Limb (tissue), 2 donors: ENCODE data around the gene MIB2.
"Not testable (repeated sequence)": the region's sequence is repeated elsewhere in the genome, so short reads cannot be mapped to it uniquely, and the experiment has no call there.

Source experiments
- DNase-seq, 2 donors: peaks; one replicate each; pipeline ENCODE4 v3.0.0-alpha.2; 2016; ENCODE audit errors: extremely low spot score in 2 of 2

Gene MIB2

GRCh38 chr1:1646326-1646725 is 31.0 kb downstream of the MIB2 start:
- DNase-seq, result not testable (repeated sequence)

DNA sequence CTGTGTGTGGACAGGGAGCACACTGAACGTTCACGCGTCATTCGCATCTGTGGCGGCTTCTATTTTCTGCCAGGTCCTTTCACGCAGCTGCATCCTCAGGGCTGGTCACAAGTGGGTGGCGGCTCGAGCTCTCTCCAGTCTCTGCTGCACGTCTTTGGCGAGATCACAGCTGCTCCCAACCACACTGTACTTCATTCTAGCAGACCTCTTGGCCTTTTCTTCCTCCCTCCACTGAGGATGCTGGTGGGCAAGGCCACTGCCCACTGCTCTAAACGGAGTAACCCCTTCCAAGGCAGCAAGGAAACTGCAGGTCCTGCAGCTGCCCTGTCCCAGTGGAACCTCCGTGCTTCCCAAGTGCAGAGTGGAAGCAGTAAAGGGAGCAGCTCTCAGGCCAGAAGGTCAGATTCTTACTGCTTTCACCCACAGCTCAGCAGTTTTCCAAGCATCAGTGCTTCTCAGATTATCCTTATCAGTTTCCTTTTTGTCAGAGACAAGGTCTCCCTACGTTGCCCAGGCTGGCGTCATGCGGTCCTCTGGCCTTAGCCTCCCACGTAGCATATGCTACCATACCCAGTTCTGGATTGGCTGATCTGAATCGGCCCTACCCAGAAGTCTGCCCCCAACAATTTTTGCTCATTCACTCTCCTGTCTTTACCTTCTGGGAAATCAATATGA is 32.4 kb downstream of the MIB2 start:
- DNase-seq, result not testable (repeated sequence)

- DNase-seq, result not testable (repeated sequence)
These were observed 33.0 kb downstream of the MIB2 start for GRCh38 chr1:1648265-1648664.

DNA sequence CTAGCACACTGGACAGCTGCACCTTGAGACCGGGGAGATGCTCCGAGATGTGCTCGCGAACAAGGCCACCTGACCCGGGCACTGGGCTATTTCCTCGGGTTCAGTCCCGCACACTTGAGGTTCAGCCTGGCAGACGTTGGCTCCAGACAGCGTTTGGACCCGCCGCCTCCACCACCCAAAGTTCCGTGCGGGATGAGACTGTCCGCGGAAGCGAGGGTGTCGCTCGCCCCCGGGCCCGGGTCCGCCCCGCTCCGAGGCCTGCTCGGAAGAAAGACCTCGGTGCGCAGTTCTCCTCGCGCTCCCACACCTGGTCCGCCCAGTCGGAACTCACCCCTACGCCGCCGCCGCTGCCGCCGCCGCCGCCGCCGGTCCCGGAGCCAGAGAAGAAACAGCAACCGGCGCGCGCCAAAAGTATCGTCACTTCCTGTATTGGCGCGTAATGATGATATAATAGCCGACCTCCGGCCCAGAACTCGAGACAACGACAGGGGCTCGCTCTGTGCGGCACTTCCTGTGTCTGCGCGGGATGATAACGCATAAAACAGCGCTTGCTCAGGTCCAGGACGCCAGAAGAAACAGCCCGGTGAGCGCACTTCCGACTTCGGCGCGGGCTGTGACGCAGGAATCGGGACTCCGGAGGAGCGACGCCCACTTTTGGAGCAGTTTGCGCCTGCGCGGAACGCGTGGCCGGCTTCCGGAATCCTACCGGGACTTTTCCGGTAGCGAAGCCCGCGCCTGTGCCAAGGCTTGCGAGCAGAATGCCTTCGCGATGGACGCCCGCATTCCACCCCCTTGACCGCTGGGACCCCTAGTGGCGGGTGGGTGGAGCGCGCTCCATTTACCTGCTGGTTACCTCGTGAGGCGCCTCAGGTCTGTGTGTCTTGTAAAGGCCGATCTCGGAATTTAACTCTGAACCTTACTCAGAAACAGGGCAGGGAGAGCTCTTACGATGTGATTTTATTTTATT is 43.6 kb downstream of the MIB2 start, which contains the start of gene CDK11B:
Gene CDK11B (minus strand): TSS at position 422 of the 967 bp plus-strand sequence. CDS start 1,519 bp downstream, outside the sequence.
- peak; percentile 94 to 98 for DNase-seq

GRCh38 chr1:1662392-1662791 is 47.1 kb downstream of the MIB2 start:
- DNase-seq, result not testable (repeated sequence)

DNA sequence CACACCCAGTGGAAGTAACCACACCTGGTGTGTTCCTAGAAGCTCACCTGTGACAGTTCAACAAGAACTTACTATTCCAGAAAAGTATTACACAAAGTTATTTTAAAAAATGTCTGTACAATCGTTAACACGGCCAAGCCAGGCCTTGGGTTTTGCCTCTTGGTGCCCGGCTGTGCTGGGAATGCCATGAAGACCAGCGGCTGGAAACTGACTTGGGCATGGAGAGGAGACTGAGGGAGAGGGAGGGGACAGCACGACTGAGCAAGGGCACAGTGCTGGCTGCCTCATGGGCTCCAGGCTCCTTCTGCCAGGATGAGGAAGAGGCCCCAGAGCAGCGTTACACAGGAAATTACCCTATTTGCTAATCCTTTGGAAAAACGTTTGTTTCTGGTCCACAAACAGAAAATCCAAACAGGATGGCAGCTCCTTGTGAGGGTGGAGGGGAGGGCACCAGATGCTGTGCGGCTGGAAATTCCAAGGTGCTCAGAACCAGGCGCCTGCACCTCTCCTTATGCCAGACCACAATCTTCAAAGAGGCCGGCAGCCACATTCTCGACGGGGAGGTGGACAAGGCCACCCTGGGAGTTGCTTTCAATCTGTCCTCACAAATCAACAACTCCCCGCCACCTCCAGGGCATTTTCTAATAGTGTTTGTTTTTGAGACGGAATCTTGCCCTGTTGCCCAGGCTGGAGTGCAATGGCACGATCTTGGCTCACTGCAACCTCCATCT is 47.7 kb downstream of the MIB2 start:
- not testable (repeated sequence) for DNase-seq

DNA sequence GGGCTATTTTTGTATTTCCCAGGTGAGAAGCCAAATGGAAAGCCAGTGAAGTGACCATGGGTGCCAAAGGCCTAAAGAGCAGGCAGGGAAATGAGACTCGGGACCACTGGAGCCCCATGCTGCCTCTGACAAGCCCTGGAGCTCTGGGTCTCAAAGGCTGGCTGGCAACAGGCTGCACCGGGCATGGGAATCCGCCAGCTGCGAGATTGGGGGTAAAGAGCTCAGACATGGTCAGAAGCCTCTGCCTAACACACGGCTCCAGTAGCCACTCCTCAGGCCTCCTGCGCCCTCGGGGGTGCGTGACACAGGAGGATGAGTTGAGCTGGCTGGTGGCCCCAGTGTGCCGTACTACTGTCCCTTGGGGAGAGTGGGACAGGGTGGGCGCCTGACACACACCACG is 49.0 kb downstream of the MIB2 start:
- not testable (repeated sequence) for DNase-seq

GRCh38 chr1:1664941-1665814 is 49.9 kb downstream of the MIB2 start:
- no peak for DNase-seq

- DNase-seq, result no peak
These were observed 50.5 kb downstream of the MIB2 start for GRCh38 chr1:1665815-1666251.

DNA sequence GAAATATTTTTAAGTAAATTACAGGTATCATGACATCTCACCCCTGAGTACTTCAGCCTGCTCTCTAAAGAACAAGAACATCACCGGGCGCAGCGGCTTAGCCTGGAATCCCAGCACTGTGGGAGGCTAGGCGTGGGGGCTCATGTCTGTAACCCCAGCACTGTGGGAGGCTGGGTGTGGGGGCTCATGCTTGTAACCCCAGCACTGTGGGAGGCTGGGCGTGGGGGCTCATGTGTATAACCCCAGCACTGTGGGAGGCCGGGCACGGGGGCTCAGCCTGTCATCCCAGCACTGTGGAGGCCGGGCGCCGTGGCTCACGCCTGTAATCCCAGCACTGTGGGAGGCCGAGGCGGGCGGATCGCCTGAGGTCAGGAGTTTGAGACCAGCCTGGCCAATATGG is 51.2 kb downstream of the MIB2 start:
- no peak for DNase-seq

DNA sequence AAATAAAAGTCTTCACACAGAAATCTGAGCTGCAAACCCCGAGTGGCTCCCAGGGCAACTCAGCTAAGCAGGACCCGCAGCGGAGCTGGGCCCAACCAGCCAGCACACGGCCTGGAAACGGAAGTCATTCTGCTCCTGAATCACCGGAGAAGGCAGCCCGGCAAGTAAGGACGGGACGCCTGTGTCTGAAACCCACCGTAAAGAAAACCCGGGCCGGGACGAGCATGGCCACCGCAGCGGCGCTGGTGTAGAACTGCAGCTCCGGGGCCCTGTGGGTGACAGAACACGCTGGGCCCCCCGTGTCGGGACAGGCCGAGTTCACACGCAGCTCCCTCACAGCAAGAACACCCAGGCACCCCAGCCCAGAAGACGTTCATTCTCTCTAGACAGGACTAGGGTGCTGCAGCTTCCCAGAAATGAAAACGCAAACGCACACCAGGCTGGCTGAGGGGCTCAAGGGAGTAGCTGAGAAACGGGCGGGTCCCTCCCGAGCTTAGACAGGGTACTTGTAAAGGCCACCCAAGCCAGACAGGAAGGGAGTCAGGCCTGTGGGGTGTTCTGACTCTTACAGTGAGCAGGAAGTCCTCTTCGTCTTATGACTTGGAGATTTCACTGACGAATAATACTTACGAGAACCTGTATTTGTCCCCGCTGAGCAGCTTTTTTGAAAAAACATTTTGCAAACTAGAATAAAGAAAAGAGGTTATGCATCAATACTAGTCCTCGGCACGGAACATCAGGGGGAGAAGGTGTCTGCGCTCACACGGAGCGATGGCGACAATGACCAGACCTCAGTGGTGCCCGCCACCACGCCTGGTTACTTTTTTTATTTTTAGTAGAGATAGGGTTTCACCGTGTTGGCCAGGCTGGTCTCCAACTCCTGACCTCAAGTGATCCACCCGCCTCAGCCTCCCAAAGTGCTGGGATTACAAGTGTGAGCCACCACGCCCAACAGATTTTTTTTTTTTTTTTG is 54.5 kb downstream of the MIB2 start:
- no peak for DNase-seq

GRCh38 chr1:1670866-1671265 is 55.6 kb downstream of the MIB2 start:
- DNase-seq, result no peak

DNA sequence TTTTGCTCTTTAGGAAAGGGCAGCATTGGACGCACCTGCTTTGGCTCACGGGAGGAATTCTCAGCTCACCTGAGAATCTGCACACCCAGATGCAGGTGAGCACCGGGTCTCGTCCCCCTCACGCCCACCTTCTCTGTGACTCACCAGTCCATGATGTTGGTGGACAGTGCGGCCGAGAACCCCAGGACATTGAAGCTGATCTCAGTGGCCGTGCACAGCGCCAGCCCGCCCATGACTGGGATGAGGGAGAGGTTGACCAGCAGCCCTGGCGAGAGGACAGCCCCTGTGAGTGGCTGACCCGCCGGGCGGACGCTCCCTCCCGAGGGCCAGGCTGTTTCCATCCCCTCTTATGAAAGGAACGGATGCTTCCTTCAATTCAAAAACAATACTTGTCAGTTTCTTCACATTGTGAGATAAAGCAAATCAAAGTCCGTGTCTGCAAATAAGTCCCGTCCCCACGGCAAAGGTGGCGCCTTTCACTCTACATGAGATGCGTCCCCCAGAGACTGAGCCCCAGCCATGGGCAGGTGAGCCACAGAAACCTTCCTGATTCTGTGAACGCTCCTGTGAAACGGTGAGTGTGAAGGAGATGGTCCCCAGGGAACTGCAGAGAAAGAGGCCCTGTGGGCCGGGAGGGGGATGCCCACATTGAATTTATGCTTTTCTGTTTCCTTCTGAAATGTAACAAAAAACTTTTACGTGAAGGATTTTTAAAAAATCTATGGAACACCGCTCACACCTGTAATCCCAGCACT is 56.2 kb downstream of the MIB2 start:
- DNase-seq, result no peak

DNA sequence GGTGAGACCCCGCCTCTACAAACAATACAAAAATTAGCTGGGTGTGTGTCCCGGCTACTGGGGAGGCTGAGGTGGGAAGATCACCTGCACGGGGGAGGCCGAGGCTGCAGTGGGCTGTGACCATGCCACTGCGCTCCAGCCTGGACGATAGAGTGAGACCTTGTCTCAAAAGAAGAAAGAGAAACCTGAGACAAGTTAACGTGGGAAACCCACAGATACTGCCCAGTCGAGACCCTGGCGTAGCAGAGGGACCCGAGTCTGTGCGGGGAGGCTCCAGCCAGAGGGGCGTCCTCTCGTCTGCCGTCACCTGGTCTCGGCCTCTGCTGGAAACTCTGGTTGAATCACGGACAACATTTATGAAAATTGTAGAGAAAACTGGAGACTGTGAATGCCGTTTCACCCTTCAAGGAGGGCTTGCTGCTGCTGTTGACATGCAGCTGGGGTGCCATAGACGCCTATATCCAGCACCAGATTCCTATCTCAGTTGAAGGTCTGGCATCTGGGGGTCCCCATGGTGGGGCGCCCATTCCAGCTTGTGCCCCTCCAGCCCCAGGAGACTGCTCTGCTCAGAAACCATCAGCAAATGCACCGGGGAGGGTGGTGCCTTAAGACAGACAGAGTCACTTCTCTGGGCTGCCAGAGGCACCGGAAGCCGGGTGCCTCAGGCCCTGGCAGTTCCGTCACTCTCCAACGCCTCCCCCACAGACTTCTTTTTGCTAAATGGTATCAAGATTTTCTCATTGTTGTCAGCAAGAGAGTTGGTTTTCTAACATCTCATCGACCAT is 57.1 kb downstream of the MIB2 start:
- DNase-seq, result no peak

DNA sequence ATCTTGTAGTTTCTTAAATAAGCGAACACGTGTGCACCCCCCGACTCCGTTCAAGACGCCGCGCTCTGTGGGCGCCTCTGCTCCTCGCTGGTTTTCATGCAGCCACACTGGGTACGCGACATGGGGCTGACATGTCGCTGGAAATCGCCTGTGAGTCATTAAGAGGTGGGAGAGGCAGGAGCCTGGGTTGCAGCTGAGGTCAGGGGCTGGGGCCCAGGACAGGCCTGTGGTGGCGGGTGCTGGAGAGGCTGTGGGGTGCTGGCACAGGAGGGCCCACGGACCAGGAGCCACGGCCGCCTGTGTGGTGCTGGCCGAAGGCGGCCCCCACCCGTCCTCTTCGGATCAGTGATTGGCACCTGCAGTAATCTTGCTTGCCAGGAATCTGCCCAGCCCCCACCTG is 59.5 kb downstream of the MIB2 start:
- DNase-seq, result not testable (repeated sequence)

DNA sequence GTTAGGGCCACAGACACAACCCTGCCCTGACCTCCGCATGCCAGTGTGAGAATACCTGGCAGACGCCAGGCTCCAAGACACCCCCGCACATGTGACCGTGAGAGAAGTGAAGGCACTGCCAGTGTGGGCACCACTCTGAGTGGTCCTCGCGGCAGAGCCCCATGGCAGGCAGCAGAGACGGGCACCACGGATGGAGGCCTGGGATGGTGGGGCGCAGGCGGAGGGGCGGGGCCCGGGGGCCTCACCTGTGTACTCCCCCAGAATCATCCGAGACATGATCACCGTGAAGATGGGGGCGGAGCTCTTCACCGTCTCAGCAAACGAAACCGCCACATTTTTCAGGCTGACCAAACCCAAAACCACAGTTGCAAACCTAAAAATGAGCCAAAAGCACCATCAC is 59.9 kb downstream of the MIB2 start:
- not testable (repeated sequence) for DNase-seq

DNA sequence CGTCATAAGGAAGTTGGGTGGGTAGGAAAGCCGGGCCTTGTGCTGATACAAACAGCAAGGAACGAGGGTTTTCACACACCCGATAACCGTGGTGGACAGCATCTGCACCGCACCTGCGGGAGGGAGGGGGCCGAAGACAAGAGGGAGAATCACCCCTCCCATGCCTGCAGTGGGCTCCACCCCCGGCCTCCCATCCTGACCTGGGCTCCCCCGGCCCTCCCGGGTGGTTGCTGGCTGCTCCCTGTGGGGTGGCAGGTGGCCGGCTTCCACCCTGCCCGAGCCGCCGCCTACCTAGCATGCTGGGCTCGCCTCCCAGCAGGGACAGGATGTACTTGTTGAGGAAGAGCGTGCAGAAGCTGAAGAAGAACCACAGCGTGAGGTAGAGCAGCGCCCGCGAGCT is 60.8 kb downstream of the MIB2 start:
- DNase-seq, result not testable (repeated sequence)
